Left ventricle myocardium superior (tissue), 1 donor: ENCODE measurements around the gene COG4. TPM values are rescaled to one million over a fixed set of nuclear protein-coding genes. Genes with fewer than 3 reads are reported as not detected.

Experiments
- ATAC-seq: fragments of 200-7000 bp; cut with Tn5 transposase; one replicate; pipeline ENCODE4 v1.9.1; 2020; ENCODE audit warnings: mild to moderate bottlenecking, moderate library complexity
- DNase-seq: peaks from one replicate; pipeline ENCODE4 v3.0.0-alpha.2; 2020
- intact Hi-C: fragments of 100-400 bp; cut with micrococcal nuclease; formaldehyde crosslinking; loops from one replicate; pipeline ENCODE4 v1.11.0; 2022
- long read RNA-seq: library from polyadenylated mRNA; unstranded; transcript quantifications from one replicate; pipeline ENCODE4 v2.0.0, GENCODE V29; 2021
- total RNA-seq: library from RNA; stranded (reverse); fragmentation: NEBNext Ultra II Directional; extraction: Animal tissue kit (Norgen Biotek cat#: 25700); gene quantifications from one replicate; pipeline ENCODE4 v1.2.1, GENCODE V29; 2021
- donor health status: DM: no; HTN: yes; CAD: no; lungs with severe emphysema.

COG4 gene
- total RNA-seq = 48.7 TPM
- long read RNA-seq, transcript COG4-201 (19 exons, 2,833 nt) = major isoform, 113 of 133 reads
- long read RNA-seq, partial matches to known transcripts = 11 of 133 reads
- long read RNA-seq, other reads (novel, unspliced or antisense) = 7 of 133 reads

DNA sequence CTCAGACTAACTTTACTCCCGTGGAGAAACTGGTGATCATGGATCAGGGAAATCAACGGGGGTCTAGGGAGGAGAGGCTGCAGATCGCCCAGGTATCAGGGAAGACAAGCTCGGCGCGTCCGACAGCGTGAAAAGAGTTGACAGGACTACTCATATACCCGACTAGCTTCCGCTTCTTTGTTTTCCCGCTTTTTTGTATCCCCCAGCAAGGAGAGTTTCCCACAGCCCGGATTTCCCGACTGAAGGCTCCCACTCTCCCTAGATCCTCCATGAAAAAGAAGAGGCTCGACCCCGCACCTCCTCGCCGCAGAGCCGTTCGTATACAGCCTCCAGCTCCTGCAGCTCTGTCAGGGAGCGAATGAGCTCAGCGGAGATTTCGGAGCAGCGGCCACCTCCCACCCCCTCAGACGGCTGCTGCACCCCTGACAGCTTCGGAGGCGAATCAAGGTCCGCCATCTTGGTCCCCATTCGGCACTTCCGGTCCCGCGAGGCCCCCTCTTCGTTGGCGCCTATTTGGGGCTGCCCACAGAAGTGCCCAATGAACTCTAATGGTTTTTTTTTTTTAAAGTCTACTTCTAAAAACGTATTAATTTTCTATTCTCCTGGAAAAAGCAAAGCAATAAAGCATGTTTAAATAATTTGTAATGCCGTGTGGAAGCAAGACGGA lies at the start of gene COG4:
Gene COG4, minus strand, starts transcription at position 479 of the 667 bp plus-strand sequence. Its CDS starts 11 bp downstream, at position 468.
- DNase-seq = peak; percentile 92
- ATAC-seq = peak; percentile 93
- intact Hi-C loops = no loop called here

DNA sequence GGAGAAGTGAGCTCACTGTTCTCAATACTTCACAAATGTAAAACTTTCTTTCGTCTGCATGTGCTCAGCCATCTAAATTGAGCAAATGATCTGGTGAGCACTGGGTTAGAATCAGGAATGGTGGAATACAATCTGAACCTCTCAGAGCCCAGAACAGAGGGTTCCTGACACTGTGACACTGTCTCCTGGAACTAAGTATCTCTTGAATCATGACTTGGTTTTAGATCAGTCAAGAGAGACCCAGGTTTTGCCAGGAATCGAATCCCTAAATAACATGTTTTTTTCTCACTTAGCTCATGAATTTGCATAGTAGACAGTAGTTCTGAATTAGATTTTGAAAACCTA lies 49.5 kb upstream of the COG4 start:
- DNase-seq (no peak), ATAC-seq (peak; percentile 28)
- intact Hi-C loops = no loop called here

DNA sequence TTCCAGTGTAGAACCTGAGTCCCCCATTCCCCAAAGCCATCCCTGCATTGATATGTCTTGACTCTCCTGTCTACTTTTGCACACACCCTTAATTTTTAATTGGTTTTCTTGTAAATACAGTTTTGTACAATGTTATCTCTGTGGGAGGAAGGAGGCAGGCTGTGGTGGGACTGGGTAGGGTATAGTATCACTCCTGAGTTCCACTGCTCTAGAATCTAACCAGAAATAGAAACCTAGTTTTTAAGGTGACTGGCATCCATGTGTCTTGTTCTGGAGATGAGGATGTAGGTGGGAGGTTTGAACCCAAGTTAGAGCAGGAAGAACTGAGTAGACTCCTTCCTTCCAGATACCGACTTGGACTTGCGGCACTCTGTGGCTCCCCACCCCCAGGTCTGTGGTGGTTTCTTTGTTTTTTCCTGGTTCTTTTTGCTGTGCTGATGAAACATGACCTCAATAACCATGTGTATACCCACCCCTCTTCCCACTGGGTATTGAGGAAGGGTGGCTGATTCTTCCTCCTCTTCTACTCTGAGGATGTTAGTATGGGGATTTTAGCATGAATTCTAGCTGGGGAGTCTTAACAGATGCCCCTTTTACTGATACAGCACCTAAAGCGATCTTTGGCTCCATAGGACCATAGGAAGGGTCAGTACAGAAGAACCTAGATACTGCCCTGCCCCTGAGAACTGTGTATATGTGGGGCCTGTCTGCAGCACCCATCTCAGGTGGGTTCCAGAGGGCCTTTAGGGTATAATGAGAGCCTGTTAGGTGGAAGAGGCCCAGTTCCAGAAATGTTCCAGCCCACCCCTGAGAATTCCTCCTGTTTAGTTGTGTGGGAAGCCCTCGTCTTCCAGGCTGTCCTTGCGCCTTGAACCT lies 48.9 kb upstream of the COG4 start:
- no peak for DNase-seq
- intact Hi-C loops = no loop called here
- no peak for ATAC-seq

- DNase-seq = no peak
- intact Hi-C loops = no loop called here
- no peak for ATAC-seq
These were observed 48.3 kb upstream of the COG4 start for GRCh38 chr16:70571623-70572022.

- ATAC-seq (no peak), DNase-seq (no peak)
- intact Hi-C loops = no loop called here
These were observed 47.7 kb upstream of the COG4 start for GRCh38 chr16:70570967-70571570.

DNA sequence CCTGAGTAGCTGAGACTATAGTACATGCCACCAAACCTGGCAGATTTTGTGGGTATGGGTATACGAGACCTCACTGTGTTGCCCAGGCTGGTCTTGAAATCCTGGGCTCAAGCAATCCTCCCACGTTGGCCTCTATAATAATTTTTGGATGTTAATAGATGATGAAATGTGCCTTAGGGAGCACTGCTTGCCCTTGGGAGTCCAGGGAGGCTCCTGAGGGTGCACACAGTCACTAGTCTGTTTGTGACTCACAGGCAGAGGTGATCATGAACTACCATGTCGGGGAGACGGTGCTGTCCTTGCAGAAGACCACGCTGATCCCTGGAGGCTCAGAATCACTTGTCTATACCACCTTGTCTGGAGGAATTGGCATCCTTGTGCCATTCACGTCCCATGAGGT lies 46.4 kb upstream of the COG4 start:
- no peak for ATAC-seq
- intact Hi-C loops = no loop called here
- DNase-seq = no peak

- DNase-seq = no peak
- intact Hi-C loops = no loop called here
- ATAC-seq = no peak
These were observed 45.4 kb upstream of the COG4 start for GRCh38 chr16:70568601-70569237.

GRCh38 chr16:70565053-70565452 lies 41.7 kb upstream of the COG4 start:
- DNase-seq (no peak), ATAC-seq (peak; percentile 48)
- intact Hi-C loops = no loop called here

GRCh38 chr16:70563636-70564035 lies 40.3 kb upstream of the COG4 start:
- DNase-seq (no peak), ATAC-seq (no peak)
- intact Hi-C loops = no loop called here

- no peak for DNase-seq
- ATAC-seq = no peak
- intact Hi-C loops = no loop called here
These were observed 38.3 kb upstream of the COG4 start for GRCh38 chr16:70561623-70562022.

- no peak for DNase-seq
- ATAC-seq = peak; percentile 59
- intact Hi-C loops = no loop called here
These were observed 32.7 kb upstream of the COG4 start for GRCh38 chr16:70556063-70556462.

GRCh38 chr16:70553645-70554044 lies 30.3 kb upstream of the COG4 start:
- ATAC-seq = peak; percentile 63
- no peak for DNase-seq
- intact Hi-C loops = no loop called here

- no peak for ATAC-seq
- intact Hi-C loops = no loop called here
- DNase-seq = no peak
These were observed 29.3 kb upstream of the COG4 start for GRCh38 chr16:70552675-70553074.

GRCh38 chr16:70551788-70552187 lies 28.4 kb upstream of the COG4 start:
- intact Hi-C loops = no loop called here
- DNase-seq = no peak

GRCh38 chr16:70550082-70550481 lies 26.7 kb upstream of the COG4 start:
- ATAC-seq = peak; percentile 68

More at GRCh38 chr16:70551788-70552187, 28.4 kb upstream of the COG4 start:
- no peak for ATAC-seq

DNA sequence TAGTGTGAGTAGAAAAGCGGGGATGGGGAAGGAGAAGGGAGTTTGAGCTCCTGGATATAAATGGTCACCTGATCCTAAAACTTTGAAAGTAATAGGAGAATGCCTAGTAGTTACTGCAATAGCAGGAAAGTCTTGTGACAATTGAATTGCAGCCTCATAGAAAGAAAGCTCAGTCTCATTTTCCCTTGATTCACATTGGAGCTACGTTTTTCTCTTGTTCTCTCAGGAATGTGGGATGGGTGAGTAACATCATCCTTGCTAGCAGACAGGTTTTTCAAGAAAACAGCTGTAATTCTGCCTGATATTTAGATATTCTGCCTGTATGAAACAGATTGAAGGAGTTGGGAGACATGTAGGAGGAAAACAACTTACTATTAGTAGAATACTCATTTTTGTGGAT lies 25.6 kb upstream of the COG4 start:
- no peak for ATAC-seq
- intact Hi-C loops = no loop called here

More at GRCh38 chr16:70550082-70550481, 26.7 kb upstream of the COG4 start:
- no peak for DNase-seq
- intact Hi-C loops = no loop called here

GRCh38 chr16:70544548-70544947 lies 21.2 kb upstream of the COG4 start:
- ATAC-seq = no peak
- DNase-seq = no peak
- intact Hi-C loops = no loop called here

More for the DNA sequence above, 25.6 kb upstream of the COG4 start:
- no peak for DNase-seq

DNA sequence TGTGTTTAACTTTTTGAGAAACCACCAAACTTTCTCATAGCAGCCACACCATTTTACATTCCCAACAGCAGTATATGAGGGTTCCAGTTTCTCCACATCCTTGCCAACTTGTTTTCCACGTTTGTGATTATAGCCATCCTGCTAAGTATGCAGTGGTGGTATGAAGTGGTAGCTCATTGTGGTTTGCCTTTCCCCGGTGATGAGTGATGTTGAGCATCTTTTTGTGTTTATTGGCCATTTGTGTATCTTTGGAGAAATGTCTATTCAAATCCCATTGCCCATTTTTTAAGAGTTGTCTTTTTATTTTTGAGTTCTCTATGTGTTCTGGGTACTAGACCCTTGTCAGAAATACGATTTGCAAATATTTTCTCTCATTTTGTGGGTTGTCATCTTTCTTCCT lies 17.6 kb upstream of the COG4 start:
- ATAC-seq (no peak), DNase-seq (no peak)
- intact Hi-C loops = no loop called here

GRCh38 chr16:70534971-70535370 lies 11.6 kb upstream of the COG4 start:
- ATAC-seq = no peak
- no peak for DNase-seq
- intact Hi-C loops = no loop called here
